ENCODE measurements around the gene LYRM9.

DNA sequence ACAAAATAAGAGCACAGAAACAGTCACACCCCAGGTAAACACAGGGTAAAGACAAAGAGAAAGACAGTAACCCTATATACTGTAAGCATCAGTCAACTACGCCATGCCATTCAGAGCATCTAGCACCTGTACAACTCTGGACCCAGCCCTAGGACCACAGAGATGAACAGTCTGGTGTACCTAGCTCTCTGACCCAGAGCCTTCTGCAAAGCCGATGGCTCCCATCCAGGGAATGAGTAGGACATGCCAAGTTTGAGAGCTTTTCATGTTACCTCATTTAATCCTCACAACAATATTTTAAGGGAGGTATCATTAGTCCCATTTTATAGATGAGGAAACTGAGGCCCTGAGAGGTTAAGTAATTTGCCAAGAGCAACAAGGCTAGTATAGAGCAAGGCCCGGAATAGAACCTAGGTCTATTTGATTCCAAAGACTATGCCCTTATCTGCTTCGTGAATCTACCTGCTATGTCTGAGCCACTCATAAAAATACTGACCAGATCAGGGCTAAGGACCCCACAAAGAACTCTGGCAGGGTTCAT is 3.4 kb downstream of the LYRM9 start:
- no peak for TF ChIP-seq GATA3 (IDR thresholded peaks at IDR 0.05; ENCODE audit: low read depth, low read length)
- no peak for TF ChIP-seq GATA2 (IDR thresholded peaks at IDR 0.05; ENCODE audit: low read depth, low read length)
